NCI-H345 treated with DMSO at 0.1 percent for 48 hours (cell line): ENCODE measurements around the gene CEP170B.

Source experiments
- DNase-seq: peaks from one replicate; lab custom pipeline; 2025; ENCODE audit not compliant: unreplicated experiment; lab: John Stamatoyannopoulos, UW

The CEP170B gene

GRCh38 chr14:104866451-104867370, 1.6 kb downstream of the CEP170B start:
- DNase-seq, result no peak

DNA sequence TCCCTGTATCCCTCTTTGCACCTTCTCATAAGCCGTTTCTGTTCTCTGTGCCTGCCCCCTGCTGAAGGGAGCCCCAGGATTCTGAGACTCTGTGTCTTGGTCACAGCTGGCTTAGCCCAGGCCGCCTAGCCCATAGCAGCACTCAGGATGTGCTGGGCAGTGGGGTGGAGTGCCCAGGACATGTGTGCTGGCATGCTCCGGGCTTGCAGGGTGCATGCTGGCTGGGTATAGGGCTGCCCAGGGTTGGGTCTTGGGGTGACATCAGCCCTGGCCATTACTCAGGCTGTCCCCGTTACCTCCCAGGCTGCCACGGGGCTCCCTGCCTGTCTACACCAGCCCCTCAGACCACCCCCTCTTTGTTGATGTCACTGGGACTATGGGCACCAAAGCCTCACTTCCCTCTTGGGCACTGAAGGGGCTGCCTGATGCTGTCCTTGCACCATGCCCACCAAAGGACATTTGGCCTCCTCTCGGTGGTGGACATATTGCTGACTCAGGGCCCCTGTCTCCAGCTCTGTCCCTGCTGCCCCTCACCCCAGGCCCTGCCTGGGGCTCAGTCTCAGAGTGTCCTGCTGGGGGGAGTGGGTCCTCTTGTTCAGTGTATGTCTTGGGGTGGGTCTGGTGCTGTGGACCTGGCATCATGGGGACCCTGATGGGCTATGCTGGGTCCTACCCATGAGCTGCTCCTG, 2.4 kb downstream of the CEP170B start:
- no peak for DNase-seq

- DNase-seq, result no peak
Measured at GRCh38 chr14:104868060-104868740, 3.1 kb downstream of the CEP170B start.

GRCh38 chr14:104868811-104869572, 3.9 kb downstream of the CEP170B start:
- no peak for DNase-seq

DNA sequence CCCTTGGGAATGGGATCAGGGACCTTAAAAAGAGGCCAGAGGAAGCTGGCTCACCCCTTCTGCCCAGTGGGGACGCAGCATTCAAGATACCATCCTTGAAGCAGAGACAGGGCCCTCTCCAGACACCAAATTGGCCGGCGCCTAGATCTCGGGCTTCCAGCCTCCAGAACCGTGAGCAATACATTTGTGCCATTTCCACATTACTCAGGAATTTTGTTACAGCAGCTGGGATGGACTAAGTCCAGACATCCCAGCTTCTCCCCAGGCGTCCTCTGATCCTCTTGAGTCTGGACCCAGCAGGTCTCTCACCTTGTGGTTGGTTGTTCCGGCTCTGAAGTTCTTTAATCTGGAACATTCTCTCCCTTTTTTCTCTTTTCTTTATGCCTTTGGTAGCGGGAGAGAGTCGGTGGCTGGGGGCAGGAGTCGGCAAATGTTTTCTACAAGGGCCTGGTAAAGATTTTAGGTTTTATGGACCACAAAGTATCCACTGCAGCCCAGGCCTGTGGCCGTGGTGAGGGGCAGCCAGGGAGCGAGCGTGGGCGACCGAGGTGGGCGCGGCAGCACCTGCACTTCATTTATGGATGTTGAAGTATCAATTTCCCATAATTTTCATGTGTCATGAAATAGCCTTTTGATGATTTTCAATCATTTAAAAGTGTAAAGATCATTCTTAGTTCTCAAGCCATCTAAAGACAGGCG, 4.8 kb downstream of the CEP170B start:
- DNase-seq, result no peak

GRCh38 chr14:104870368-104871144, 5.5 kb downstream of the CEP170B start:
- DNase-seq, result no peak

- DNase-seq, result no peak
Measured at GRCh38 chr14:104871145-104871655, 6.1 kb downstream of the CEP170B start.

DNA sequence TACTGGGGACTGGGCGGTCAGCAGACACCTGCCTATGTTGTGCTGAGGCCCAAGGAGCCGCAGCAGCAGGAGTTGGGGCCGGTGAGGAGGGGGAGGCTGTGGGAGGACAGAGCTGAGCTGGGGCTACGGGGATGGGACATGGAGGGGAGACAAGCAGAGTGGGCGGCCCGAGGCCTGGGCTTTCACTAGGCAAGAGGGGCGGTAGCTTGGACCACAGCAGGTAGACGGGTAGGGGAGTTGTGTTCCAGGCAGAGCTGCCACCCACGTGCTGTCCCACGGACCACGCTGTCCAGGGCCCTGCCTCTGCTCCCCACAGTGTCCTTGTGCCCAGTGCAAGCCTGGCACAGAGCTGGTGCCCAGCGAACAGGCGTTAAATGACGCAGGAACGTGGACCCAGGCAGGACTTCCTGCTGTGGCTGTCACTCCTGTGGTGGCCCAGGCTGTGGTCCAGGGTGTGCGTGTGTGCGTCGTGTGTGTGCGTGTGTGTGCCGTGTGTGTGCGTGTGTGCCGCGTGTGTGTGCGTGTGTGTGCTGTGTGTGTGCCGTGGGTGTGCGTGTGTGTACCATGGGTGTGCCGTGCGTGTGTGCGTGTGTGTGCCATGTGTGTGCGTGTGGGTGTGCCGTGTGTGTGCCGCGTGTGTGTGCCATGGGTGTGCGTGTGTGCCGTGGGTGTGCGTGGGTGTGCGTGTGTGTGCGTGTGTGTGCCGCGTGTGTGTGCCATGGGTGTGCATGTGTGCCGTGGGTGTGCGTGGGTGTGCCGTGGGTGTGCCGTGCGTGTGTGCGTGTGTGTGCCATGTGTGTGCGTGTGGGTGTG, 6.8 kb downstream of the CEP170B start:
- no peak for DNase-seq

- no peak for DNase-seq
Measured at GRCh38 chr14:104872469-104873341, 7.6 kb downstream of the CEP170B start.

DNA sequence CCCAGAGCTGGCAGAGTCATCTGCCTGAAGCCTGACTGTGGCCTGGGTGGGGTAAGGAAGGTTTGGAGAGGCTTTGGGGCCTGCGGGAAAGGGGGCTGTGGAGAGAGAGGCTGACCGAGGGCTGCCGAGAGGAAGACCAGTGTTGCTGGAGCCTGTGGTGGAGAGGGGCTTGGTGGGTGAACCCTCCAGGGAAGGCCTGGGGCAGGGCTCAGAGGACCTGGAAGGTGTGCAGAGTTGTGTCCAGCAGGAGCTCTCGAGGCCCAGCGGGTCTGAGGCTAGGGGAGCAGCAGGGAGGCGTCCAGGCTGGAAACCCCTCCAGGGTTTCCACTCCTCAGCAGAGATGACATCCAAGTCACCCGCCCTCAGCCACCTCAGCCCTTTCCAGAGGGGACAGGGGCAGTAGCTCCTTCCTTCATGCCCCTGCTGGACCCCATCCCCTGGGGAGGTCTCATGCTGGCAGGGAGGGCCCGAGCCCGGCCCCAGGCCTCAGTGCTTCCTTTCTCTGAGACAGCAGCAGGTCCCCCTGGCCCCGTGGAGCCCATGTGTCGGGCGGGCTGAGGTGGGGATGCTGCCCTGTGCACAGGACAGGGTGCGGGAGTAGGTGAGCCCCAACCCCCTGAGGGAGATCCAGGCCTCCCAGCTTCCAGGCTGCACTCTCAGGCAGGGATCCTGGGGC, 8.4 kb downstream of the CEP170B start:
- no peak for DNase-seq

- no peak for DNase-seq
Measured at GRCh38 chr14:104874110-104874531, 9.1 kb downstream of the CEP170B start.

GRCh38 chr14:104874571-104875411, 9.7 kb downstream of the CEP170B start:
- DNase-seq, result no peak

DNA sequence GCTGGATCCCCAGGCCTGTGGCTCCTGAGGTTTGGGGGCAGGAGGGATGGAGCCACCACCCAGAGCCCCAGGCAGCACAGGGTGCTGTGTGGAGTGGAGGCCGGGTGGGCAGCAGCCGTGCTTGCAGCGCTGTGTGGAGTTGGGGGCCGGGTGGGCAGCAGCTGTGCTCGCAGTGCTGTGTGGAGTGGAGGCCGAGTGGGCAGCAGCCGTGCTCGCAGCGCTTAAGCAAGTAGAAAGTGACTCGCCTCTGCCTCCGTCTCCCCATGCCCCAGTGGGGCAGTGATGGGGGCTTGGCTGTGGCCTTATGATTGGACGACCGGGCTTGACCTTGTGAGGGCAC, 10.3 kb downstream of the CEP170B start:
- no peak for DNase-seq

DNA sequence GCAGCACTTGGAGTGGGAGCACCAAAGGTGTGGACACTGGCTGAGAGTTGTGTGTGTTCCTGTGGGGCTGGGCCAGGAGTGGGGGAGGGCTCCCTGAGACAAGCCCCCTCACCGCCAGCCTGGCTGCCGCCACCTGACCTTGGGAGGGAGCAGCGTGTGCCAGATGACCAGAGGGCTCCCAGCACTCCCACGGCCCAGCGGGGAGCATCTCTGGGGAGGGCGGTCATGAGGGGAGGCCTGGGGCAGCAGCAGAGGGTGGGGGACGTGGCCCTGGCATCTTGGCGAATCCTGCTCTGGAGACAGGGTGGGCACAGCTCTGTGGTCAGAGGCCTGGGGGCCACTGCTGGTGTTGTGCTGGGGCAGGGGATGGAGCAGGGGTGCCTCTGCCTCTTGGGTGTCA, 10.7 kb downstream of the CEP170B start:
- DNase-seq, result no peak

- no peak for DNase-seq
Measured at GRCh38 chr14:104876251-104876699, 11.2 kb downstream of the CEP170B start.
